Neural progenitor cell (in vitro differentiated cells): ENCODE results near the gene HIPK2. TPM values are rescaled to one million over a fixed set of nuclear protein-coding genes. Genes with fewer than 3 reads are reported as not detected.

Source experiments
- DNase-seq: peaks from one replicate; pipeline ENCODE4 v3.0.0-alpha.2; 2016; ENCODE audit warnings: low spot score
- H2AFZ ChIP-seq: fragments of 200-600 bp; sonication (generic); replicated peaks from 2 replicates; pipeline ENCODE4 v1.6.1; 2016; ENCODE audit warnings: antibody characterized with exemption
- H3F3A ChIP-seq: fragments of 200-600 bp; sonication (generic); 2 replicates; pipeline ENCODE4 v1.6.1; 2016; ENCODE audit warnings: antibody characterized with exemption, low read depth
- H3K27ac ChIP-seq: fragments of 200-600 bp; sonication (generic); 2 replicates; pipeline ENCODE4 v1.5.1; 2016; ENCODE audit warnings: mild to moderate bottlenecking
- H3K27me3 ChIP-seq: fragments of 200-600 bp; sonication (generic); 2 replicates; pipeline ENCODE4 v1.6.1; 2016; ENCODE audit warnings: mild to moderate bottlenecking, moderate library complexity
- H3K36me3 ChIP-seq: fragments of 200-600 bp; sonication (generic); 2 replicates; pipeline ENCODE4 v1.5.1; 2016
- H3K4me1 ChIP-seq: fragments of 200-600 bp; sonication (generic); 2 replicates; pipeline ENCODE4 v1.6.1; 2016; ENCODE audit warnings: mixed run types
- H3K4me2 ChIP-seq: fragments of 200-600 bp; sonication (generic); 2 replicates; pipeline ENCODE4 v1.6.1; 2016
- H3K4me3 ChIP-seq: fragments of 200-600 bp; sonication (generic); 2 replicates; pipeline ENCODE4 v1.5.1; 2016
- H3K79me2 ChIP-seq: fragments of 200-600 bp; sonication (generic); 2 replicates; pipeline ENCODE4 v1.6.1; 2016; ENCODE audit warnings: low read depth
- H3K9ac ChIP-seq: fragments of 200-600 bp; sonication (generic); 2 replicates; pipeline ENCODE4 v1.6.1; 2016
- H3K9me3 ChIP-seq: fragments of 200-600 bp; sonication (generic); 2 replicates; pipeline ENCODE4 v1.5.1; 2016; ENCODE audit warnings: low read depth
- H4K20me1 ChIP-seq: fragments of 200-600 bp; sonication (generic); 2 replicates; pipeline ENCODE4 v1.6.1; 2016; ENCODE audit warnings: low read depth
- H3K27ac Mint-ChIP-seq: 3 replicates; pipeline ENCODE4 v1.8.0; 2021; ENCODE audit warnings: mixed read lengths
- H3K27me3 Mint-ChIP-seq: 2 replicates; pipeline ENCODE4 v1.8.0; 2022; ENCODE audit warnings: low read depth, mild to moderate bottlenecking, inconsistent platforms, moderate library complexity, mixed read lengths; ENCODE audit not compliant: insufficient read depth
- H3K36me3 Mint-ChIP-seq: 3 replicates; pipeline ENCODE4 v1.8.0; 2021; ENCODE audit warnings: mixed read lengths
- H3K4me1 Mint-ChIP-seq: 3 replicates; pipeline ENCODE4 v1.8.0; 2021; ENCODE audit warnings: mixed read lengths
- H3K4me3 Mint-ChIP-seq: 3 replicates; pipeline ENCODE4 v1.8.0; 2021; ENCODE audit warnings: mild to moderate bottlenecking, moderate library complexity, mixed read lengths
- H3K9me3 Mint-ChIP-seq: 3 replicates; pipeline ENCODE4 v1.8.0; 2020; ENCODE audit warnings: mixed read lengths
- EZH2 ChIP-seq: fragments of 200-600 bp; sonication (generic); IDR thresholded peaks from 2 replicates; pipeline ENCODE4 v1.6.1; 2017; ENCODE audit warnings: antibody characterized with exemption, mild to moderate bottlenecking, moderate library complexity
- EZH2phosphoT487 ChIP-seq: fragments of 200-600 bp; sonication (generic); IDR thresholded peaks from 2 replicates; pipeline ENCODE4 v1.6.1; 2017; ENCODE audit warnings: antibody characterized with exemption
- total RNA-seq: library from RNA; depleted of rRNA; stranded (reverse); fragments of >200 nt; gene quantifications from 2 replicates; pipeline ENCODE4 v1.2.3, GENCODE V29; 2015; ENCODE audit warnings: low replicate concordance
- TF ChIP-seq, protein P1 (sequence below): fragments of 200-600 bp; sonication (generic); IDR thresholded peaks from 2 replicates; pipeline ENCODE4 v1.5.1; 2017; ENCODE audit warnings: antibody characterized with exemption, mild to moderate bottlenecking

The HIPK2 gene
- total RNA-seq, 1 donor from 2014 or later, result 12.8 TPM

DNA sequence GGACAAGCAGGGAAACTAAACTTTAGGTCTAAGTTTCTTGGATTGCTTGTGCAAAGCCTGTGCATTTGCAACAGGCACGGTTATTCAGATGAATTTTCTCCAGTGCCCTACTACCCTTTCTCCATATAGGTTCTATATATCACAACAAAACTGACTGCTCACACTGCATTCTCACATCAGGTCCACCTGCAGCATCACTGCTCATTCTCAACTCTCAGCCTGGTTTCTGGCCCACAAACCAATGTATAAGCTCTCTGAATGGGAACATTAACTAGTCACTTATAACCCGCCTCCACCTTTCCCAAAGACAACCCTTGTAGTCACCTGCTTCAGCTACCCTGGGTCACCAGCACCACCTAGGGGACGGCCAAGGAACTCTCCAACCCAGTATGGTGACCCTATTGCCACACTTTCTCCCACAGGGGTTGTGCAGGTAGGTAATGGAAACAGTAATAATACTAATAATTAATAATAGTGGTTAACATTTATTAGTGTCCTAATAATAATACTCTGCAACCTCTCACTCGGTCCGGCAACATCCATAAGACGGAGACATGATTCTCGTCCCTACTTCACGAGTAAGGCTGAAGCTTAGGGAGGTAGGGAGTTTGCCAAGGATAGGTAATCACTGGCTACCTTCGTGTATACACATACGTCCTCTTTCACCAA lies 157.0 kb downstream of the HIPK2 start:
- no peaks in the 10 kb centered on the region for H3K9me3 Mint-ChIP-seq
- H3K36me3 Mint-ChIP-seq, result peaks cover 27% of the 10 kb centered on the region
- H3K27me3 ChIP-seq, result no peaks in the 10 kb centered on the region
- peaks cover 5% of the 10 kb centered on the region for H3F3A ChIP-seq
- no peak overlapping the region for H3K27ac ChIP-seq
- no peak overlapping the region for H3K4me3 Mint-ChIP-seq
- no peak overlapping the region for H3K4me2 ChIP-seq
- H3K79me2 ChIP-seq, result no peaks in the 10 kb centered on the region
- DNase-seq, result peak; percentile 62
- H3K27me3 Mint-ChIP-seq, result no peaks in the 10 kb centered on the region
- H2AFZ ChIP-seq, result no peak overlapping the region
- H3K27ac Mint-ChIP-seq, result no peak overlapping the region
- no peaks in the 10 kb centered on the region for H4K20me1 ChIP-seq
- H3K4me3 ChIP-seq, result no peak overlapping the region
- no peaks in the 10 kb centered on the region for H3K9me3 ChIP-seq
- H3K9ac ChIP-seq, result no peak overlapping the region
- TF ChIP-seq EZH2phosphoT487, result no peak
- TF ChIP-seq EZH2, result no peak
- TF ChIP-seq, protein P1, sequence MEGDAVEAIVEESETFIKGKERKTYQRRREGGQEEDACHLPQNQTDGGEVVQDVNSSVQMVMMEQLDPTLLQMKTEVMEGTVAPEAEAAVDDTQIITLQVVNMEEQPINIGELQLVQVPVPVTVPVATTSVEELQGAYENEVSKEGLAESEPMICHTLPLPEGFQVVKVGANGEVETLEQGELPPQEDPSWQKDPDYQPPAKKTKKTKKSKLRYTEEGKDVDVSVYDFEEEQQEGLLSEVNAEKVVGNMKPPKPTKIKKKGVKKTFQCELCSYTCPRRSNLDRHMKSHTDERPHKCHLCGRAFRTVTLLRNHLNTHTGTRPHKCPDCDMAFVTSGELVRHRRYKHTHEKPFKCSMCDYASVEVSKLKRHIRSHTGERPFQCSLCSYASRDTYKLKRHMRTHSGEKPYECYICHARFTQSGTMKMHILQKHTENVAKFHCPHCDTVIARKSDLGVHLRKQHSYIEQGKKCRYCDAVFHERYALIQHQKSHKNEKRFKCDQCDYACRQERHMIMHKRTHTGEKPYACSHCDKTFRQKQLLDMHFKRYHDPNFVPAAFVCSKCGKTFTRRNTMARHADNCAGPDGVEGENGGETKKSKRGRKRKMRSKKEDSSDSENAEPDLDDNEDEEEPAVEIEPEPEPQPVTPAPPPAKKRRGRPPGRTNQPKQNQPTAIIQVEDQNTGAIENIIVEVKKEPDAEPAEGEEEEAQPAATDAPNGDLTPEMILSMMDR, result peak; percentile 82
- H3K36me3 ChIP-seq, result no peaks in the 10 kb centered on the region
- H3K4me1 Mint-ChIP-seq, result no peaks in the 10 kb centered on the region
- no peaks in the 10 kb centered on the region for H3K4me1 ChIP-seq

DNA sequence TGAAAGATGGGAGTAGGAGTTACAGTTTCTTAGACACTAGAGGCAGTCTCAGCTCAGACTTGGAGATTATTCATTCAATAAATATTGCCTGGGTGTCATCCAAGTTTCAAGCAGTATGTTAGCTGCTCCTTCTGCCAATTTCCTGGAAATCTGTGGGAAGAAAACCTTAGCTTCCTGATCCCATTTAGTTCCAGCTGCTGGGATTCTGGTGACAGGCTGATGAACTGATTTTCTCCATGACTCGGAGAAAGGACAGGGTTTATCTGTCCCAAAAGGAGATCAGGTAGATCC lies 158.5 kb downstream of the HIPK2 start:
- H3K79me2 ChIP-seq, result no peaks in the 10 kb centered on the region
- DNase-seq, result no peak
- H4K20me1 ChIP-seq, result no peaks in the 10 kb centered on the region
- H3K9me3 ChIP-seq, result no peaks in the 10 kb centered on the region
- no peaks in the 10 kb centered on the region for H3K27me3 ChIP-seq
- H3K4me1 ChIP-seq, result peaks cover 6% of the 10 kb centered on the region
- H3K4me3 ChIP-seq, result no peak overlapping the region
- Mint-ChIP-seq H3K27me3 (no peaks in the 10 kb centered on the region), H3K36me3 (peaks cover 17% of the 10 kb centered on the region), H3K9me3 (no peaks in the 10 kb centered on the region), H3K4me1 (peaks cover 2% of the 10 kb centered on the region), H3K4me3 (no peak overlapping the region), H3K27ac (no peak overlapping the region)
- H3K4me2 ChIP-seq, result no peak overlapping the region
- H3F3A ChIP-seq, result peaks cover 11% of the 10 kb centered on the region
- TF ChIP-seq, protein P1, result no peak
- TF ChIP-seq EZH2phosphoT487 (no peak), EZH2 (no peak)
- H3K36me3 ChIP-seq, result no peaks in the 10 kb centered on the region
- H3K27ac ChIP-seq, result no peak overlapping the region
- H2AFZ ChIP-seq, result no peak overlapping the region
- H3K9ac ChIP-seq, result no peak overlapping the region

DNA sequence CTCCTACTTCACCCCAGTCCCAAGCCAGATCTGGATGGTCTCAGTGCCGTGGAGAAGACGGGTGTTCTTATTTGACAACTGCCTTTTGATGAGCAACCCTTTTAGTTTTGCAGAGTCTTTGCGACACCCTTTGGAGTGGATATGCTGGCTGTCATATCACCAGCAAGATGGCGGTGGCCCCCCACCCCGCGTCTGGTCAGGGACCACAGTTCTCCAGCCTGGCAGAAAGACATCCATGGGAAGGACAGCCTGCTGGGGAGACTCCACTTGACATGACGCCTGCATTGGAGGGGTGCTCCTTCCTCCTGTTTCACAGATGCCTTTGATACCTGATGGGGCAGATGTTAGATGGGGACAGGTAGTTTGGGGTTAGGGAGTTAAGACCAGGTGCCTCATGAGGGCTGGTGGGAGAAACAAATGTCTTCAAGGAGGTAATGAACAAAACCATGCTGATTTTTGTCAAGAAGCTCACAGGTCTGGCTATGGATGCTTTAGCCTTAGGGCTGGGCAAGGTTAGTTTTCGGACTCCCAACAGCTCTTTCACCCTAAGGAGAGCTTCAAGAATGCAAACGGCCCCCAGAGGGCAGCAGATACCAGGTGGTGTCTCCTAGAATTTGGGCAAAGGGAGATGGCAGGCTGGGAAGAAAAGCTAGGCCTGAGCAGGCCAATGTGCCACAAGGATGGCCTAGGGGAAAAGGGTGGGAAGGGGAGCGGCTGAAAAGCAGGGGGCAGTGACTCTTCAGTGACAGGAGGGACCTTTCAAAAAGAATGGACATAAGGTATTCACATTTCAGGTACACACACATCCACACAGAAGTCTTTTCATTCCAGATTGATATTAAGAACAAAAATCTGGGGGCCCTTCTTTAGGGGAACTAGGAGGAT lies 159.1 kb downstream of the HIPK2 start:
- H3K9me3 Mint-ChIP-seq, result no peaks in the 10 kb centered on the region
- Histone ChIP-seq H3K27me3 (no peaks in the 10 kb centered on the region), H3K27ac (no peak overlapping the region), H3K9me3 (no peaks in the 10 kb centered on the region), H2AFZ (no peak overlapping the region), H3K4me3 (no peak overlapping the region), H4K20me1 (peaks cover 2% of the 10 kb centered on the region), H3K9ac (no peak overlapping the region), H3K79me2 (no peaks in the 10 kb centered on the region), H3K4me2 (no peak overlapping the region), H3K4me1 (peaks cover 12% of the 10 kb centered on the region), H3F3A (peaks cover 16% of the 10 kb centered on the region), H3K36me3 (no peaks in the 10 kb centered on the region)
- TF ChIP-seq, protein P1, result peak; percentile 60
- TF ChIP-seq EZH2phosphoT487 (no peak), EZH2 (no peak)
- DNase-seq, result peak; percentile 61
- H3K4me3 Mint-ChIP-seq, result no peak overlapping the region
- H3K36me3 Mint-ChIP-seq, result peaks cover 16% of the 10 kb centered on the region
- H3K27ac Mint-ChIP-seq, result no peak overlapping the region
- H3K27me3 Mint-ChIP-seq, result no peaks in the 10 kb centered on the region
- peaks cover 8% of the 10 kb centered on the region for H3K4me1 Mint-ChIP-seq
